OCI-LY7 (cell line): ENCODE results near the gene VSIG1. TPM values are rescaled to one million over a fixed set of nuclear protein-coding genes. Genes with fewer than 3 reads are reported as not detected.

Experiments used
- BruUV-seq: library from RNA; stranded (reverse); fragments of 400-500 nt; replicated peaks from 2 replicates; lab custom pipeline; 2021; lab: Mats Ljungman, UMichigan
- CTCF ChIA-PET: fragments of 300-600 bp; sonication (Branson Sonifier 250); formaldehyde crosslinking; loops from one replicate; lab custom pipeline; 2022; ENCODE audit warnings: antibody characterized with exemption; ENCODE audit not compliant: unreplicated experiment; lab: Charles Lee
- POLR2A ChIA-PET: fragments of 300-600 bp; sonication (Branson Sonifier 250); formaldehyde crosslinking; loops from one replicate; lab custom pipeline; 2022; ENCODE audit warnings: antibody characterized with exemption; lab: Charles Lee
- DNase-seq: peaks from one replicate; pipeline ENCODE4 v3.0.0-alpha.2; 2015; ENCODE audit warnings: low spot score
- H2AFZ ChIP-seq: fragments of 200-600 bp; sonication (generic), shearing (Covaris generic); 2 replicates; pipeline ENCODE4 v1.6.1; 2014; ENCODE audit warnings: mild to moderate bottlenecking, antibody characterized with exemption, low read length, moderate library complexity
- H3K27ac ChIP-seq: fragments of 200-600 bp; sonication (generic); 2 replicates; pipeline ENCODE4 v1.5.1; 2014; ENCODE audit warnings: mixed run types, low read depth, mild to moderate bottlenecking, moderate library complexity, low read length, inconsistent platforms; ENCODE audit not compliant: poor library complexity, severe bottlenecking
- H3K36me3 ChIP-seq: fragments of 200-600 bp; sonication (generic); 2 replicates; pipeline ENCODE4 v1.6.1; 2014; ENCODE audit warnings: mild to moderate bottlenecking, antibody characterized with exemption, low read length, moderate library complexity, mixed read lengths; ENCODE audit not compliant: insufficient read depth
- H3K4me1 ChIP-seq: fragments of 200-600 bp; sonication (generic); 2 replicates; pipeline ENCODE4 v1.5.1; 2014; ENCODE audit warnings: mild to moderate bottlenecking, low read length; ENCODE audit not compliant: insufficient read depth, poor library complexity, severe bottlenecking
- H3K4me2 ChIP-seq: fragments of 200-600 bp; sonication (generic); 2 replicates; pipeline ENCODE4 v1.6.1; 2014; ENCODE audit warnings: mild to moderate bottlenecking, low read length
- H3K4me3 ChIP-seq: fragments of 200-600 bp; sonication (generic); 2 replicates; pipeline ENCODE4 v1.5.1; 2014; ENCODE audit warnings: mild to moderate bottlenecking, low read depth, low read length; ENCODE audit not compliant: poor library complexity, severe bottlenecking
- H3K79me2 ChIP-seq: fragments of 200-600 bp; sonication (generic); 2 replicates; pipeline ENCODE4 v1.6.1; 2016; ENCODE audit warnings: low read depth, mild to moderate bottlenecking, low read length, moderate library complexity, mixed read lengths; ENCODE audit not compliant: insufficient read depth
- H3K9me2 ChIP-seq: fragments of 200-600 bp; sonication (generic); 2 replicates; pipeline ENCODE4 v1.6.1; 2016; ENCODE audit warnings: mild to moderate bottlenecking, low read length, mixed read lengths; ENCODE audit not compliant: insufficient read depth
- H3K9me3 ChIP-seq: fragments of 200-600 bp; sonication (generic); 2 replicates; pipeline ENCODE4 v1.6.1; 2014; ENCODE audit warnings: mild to moderate bottlenecking, mixed run types, low read length, mixed read lengths
- H4K20me1 ChIP-seq: fragments of 200-600 bp; sonication (generic); 2 replicates; pipeline ENCODE4 v1.6.1; 2014; ENCODE audit warnings: mild to moderate bottlenecking, antibody characterized with exemption, low read length, moderate library complexity, mixed read lengths; ENCODE audit not compliant: insufficient read depth
- CTCF ChIP-seq: fragments of 200-600 bp; sonication (generic); conservative IDR thresholded peaks from 2 replicates; pipeline ENCODE4 v1.5.1; 2014; ENCODE audit warnings: mild to moderate bottlenecking, antibody characterized with exemption, low read length, moderate library complexity, mixed read lengths
- EZH2phosphoT487 ChIP-seq: fragments of 200-600 bp; sonication (generic); IDR thresholded peaks from 2 replicates; pipeline ENCODE4 v1.6.1; 2018; ENCODE audit warnings: low read depth, borderline replicate concordance, mild to moderate bottlenecking, mixed run types, antibody characterized with exemption, low read length, moderate library complexity, mixed read lengths
- intact Hi-C: fragments of 100-400 bp; cut with micrococcal nuclease; formaldehyde crosslinking; loops from one replicate; pipeline ENCODE4 v1.10.0; 2022; ENCODE audit not compliant: unreplicated experiment
- total RNA-seq, 2 experiments: library from RNA; depleted of rRNA in 1 of 2; stranded (reverse); fragments of >200 nt in 1 of 2; shearing (Covaris generic) in 1 of 2; gene quantifications; 2 replicates each; pipeline ENCODE4 v1.2.3, GENCODE V29; 2014 to 2022

The VSIG1 gene
- total RNA-seq, 2 experiments from 2014 or later = not detected

GRCh38 chrX:108081110-108081509 is 36.2 kb downstream of the VSIG1 start:
- Histone ChIP-seq H3K27ac (no peak overlapping the region), H3K9me2 (no peaks in the 10 kb centered on the region), H3K4me3 (no peak overlapping the region), H3K79me2 (no peaks in the 10 kb centered on the region), H3K36me3 (peaks cover 12% of the 10 kb centered on the region; the same call in 1 of the 2 replicates), H2AFZ (no peak overlapping the region), H4K20me1 (no peaks in the 10 kb centered on the region), H3K9me3 (no peaks in the 10 kb centered on the region), H3K4me2 (no peak overlapping the region), H3K4me1 (no peaks in the 10 kb centered on the region)
- TF ChIP-seq EZH2phosphoT487 (no peak), CTCF (no peak)
- intact Hi-C loops = no loop called here
- CTCF ChIA-PET = no interaction called here
- no TSS peak for BruUV-seq
- DNase-seq = no peak
- POLR2A ChIA-PET = no interaction called here

GRCh38 chrX:108087792-108088191 is 42.9 kb downstream of the VSIG1 start:
- Histone ChIP-seq H4K20me1 (no peaks in the 10 kb centered on the region), H2AFZ (no peak overlapping the region), H3K4me2 (no peak overlapping the region), H3K27ac (no peak overlapping the region), H3K4me3 (no peak overlapping the region), H3K9me2 (no peaks in the 10 kb centered on the region), H3K4me1 (peaks cover 5% of the 10 kb centered on the region), H3K36me3 (peaks cover 33% of the 10 kb centered on the region), H3K79me2 (peaks cover 24% of the 10 kb centered on the region), H3K9me3 (no peaks in the 10 kb centered on the region)
- POLR2A ChIA-PET = no interaction called here
- intact Hi-C loops = no loop called here
- TF ChIP-seq EZH2phosphoT487 (no peak), CTCF (no peak)
- DNase-seq = no peak
- CTCF ChIA-PET = no interaction called here
- BruUV-seq = no TSS peak

GRCh38 chrX:108088511-108088910 is 43.6 kb downstream of the VSIG1 start:
- TF ChIP-seq EZH2phosphoT487 (no peak), CTCF (no peak)
- Histone ChIP-seq H3K79me2 (peaks cover 24% of the 10 kb centered on the region), H3K4me1 (peaks cover 5% of the 10 kb centered on the region), H3K27ac (no peak overlapping the region), H3K36me3 (peaks cover 33% of the 10 kb centered on the region), H3K4me3 (no peak overlapping the region), H3K9me2 (no peaks in the 10 kb centered on the region), H2AFZ (no peak overlapping the region), H3K4me2 (no peak overlapping the region), H4K20me1 (no peaks in the 10 kb centered on the region), H3K9me3 (no peaks in the 10 kb centered on the region)
- intact Hi-C loops = no loop called here
- POLR2A ChIA-PET = no interaction called here
- DNase-seq = no peak
- CTCF ChIA-PET = no interaction called here
- no TSS peak for BruUV-seq
